ENCODE measurements around the gene USP24. TPM values are rescaled to one million over a fixed set of nuclear protein-coding genes. Genes with fewer than 3 reads are reported as not detected.

USP24 gene
- polyA plus RNA-seq, 1 donor (not counting 4 experiments of a cell fraction or from before 2014, with no cell fraction given): 22.5 TPM

DNA sequence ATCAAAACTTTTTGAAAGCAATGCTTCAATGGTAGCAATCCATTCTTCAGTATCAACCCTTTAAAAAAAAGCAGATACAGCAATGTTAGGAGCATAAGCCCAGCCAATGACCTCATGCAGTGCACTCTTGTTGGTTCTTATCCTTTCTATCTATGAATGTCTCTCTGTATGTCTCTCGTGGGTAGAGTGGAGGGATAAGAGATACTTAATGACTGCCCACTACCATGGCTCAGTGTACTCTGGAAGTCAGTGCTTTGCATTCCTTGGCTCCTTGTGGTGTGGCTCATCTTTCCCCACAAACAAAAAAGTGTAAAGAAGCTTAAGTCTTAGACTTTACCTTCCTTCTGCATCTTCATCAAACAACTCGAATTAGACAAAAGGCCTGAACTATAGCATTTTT lies 125.5 kb downstream of the USP24 start:
- H4K20me1 ChIP-seq (ENCODE audit: control insufficient read depth, extremely low read depth, insufficient read depth, low read length): no peaks in the 10 kb centered on the region
- dilution Hi-C loops (cut with MboI; ENCODE audit: extremely low pct_ligation_motif_present, low sequenced_read_pairs): no loop called here

DNA sequence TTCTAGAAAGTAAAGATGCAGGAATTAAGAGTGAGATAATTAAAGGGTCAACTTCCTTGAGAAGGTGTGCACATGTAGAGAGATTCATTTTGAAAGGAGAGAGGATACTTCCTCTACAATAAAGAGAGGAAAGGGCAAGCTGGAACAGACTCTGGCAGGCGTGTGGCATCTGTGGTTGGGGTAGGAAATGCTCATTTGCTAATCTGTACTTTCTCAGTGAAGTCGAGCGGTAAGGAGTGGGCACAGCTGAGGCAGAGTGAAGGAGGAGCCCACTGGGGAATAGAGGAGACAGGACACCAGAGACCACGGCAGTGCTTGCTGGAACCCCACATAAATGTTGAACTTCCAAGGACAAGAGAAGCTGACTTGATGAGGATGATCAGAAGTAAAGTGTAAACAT lies 126.8 kb downstream of the USP24 start:
- dilution Hi-C loops (cut with MboI; ENCODE audit: extremely low pct_ligation_motif_present, low sequenced_read_pairs): no loop called here
- Histone ChIP-seq H3K27ac (ENCODE audit: control insufficient read depth, insufficient read depth, low read length) (no peak overlapping the region), H3K36me3 (ENCODE audit: control insufficient read depth in 2 of 2, extremely low read depth in 1 of 2, insufficient read depth in 2 of 2, low read length in 2 of 2) (peaks cover 20 to 35% of the 10 kb centered on the region in 2 experiments)

More for the DNA sequence above, 125.5 kb downstream of the USP24 start:
- TF ChIP-seq, protein P1, sequence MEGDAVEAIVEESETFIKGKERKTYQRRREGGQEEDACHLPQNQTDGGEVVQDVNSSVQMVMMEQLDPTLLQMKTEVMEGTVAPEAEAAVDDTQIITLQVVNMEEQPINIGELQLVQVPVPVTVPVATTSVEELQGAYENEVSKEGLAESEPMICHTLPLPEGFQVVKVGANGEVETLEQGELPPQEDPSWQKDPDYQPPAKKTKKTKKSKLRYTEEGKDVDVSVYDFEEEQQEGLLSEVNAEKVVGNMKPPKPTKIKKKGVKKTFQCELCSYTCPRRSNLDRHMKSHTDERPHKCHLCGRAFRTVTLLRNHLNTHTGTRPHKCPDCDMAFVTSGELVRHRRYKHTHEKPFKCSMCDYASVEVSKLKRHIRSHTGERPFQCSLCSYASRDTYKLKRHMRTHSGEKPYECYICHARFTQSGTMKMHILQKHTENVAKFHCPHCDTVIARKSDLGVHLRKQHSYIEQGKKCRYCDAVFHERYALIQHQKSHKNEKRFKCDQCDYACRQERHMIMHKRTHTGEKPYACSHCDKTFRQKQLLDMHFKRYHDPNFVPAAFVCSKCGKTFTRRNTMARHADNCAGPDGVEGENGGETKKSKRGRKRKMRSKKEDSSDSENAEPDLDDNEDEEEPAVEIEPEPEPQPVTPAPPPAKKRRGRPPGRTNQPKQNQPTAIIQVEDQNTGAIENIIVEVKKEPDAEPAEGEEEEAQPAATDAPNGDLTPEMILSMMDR (optimal IDR thresholded peaks at IDR 0.05 in 1 of 3, IDR thresholded peaks at IDR 0.05 in 1 of 3, conservative IDR thresholded peaks at IDR 0.05 in 1 of 3; ENCODE audit: extremely low read depth in 1 of 3, insufficient read depth in 2 of 3, low read length in 3 of 3): no peak
- TF ChIP-seq EZH2 (IDR thresholded peaks at IDR 0.05; ENCODE audit: low read length): no peak
- no peaks in the 10 kb centered on the region for H3K79me2 ChIP-seq (ENCODE audit: control insufficient read depth, insufficient read depth, low read length)
- no peak overlapping the region for H3K4me3 ChIP-seq (ENCODE audit: control insufficient read depth in 2 of 3, extremely low read depth in 1 of 3, insufficient read depth in 2 of 3, low read depth in 1 of 3, low read length in 3 of 3)
- FAIRE-seq: no peak
- peaks cover 21 to 29% of the 10 kb centered on the region in 2 experiments for H3K36me3 ChIP-seq (ENCODE audit: control insufficient read depth in 2 of 2, extremely low read depth in 1 of 2, insufficient read depth in 2 of 2, low read length in 2 of 2)
- no peaks in the 10 kb centered on the region for H3K9me3 ChIP-seq (ENCODE audit: control insufficient read depth, low read depth, low read length)
- no peak overlapping the region for H3K4me2 ChIP-seq (ENCODE audit: control insufficient read depth, extremely low read depth, insufficient read depth, low read depth, low read length)
- no peak overlapping the region for H3K27ac ChIP-seq (ENCODE audit: control insufficient read depth, insufficient read depth, low read length)
- no peaks in the 10 kb centered on the region for H3K27me3 ChIP-seq (ENCODE audit: control insufficient read depth, extremely low read depth, insufficient read depth, low read length)
- H3K9me1 ChIP-seq (ENCODE audit: control insufficient read depth, extremely low read depth, insufficient read depth, low read length): no peaks in the 10 kb centered on the region
- no peaks in the 10 kb centered on the region for H3K4me1 ChIP-seq (ENCODE audit: control insufficient read depth, extremely low read depth, insufficient read depth, low read length)
- no peak overlapping the region for H2AFZ ChIP-seq (ENCODE audit: control insufficient read depth, low read length)
- H3K9ac ChIP-seq (ENCODE audit: control insufficient read depth, extremely low read depth, insufficient read depth, low read length): no peak overlapping the region
- no peak for DNase-seq (ENCODE audit: low read depth, low spot score)

More for the DNA sequence above, 126.8 kb downstream of the USP24 start:
- Histone ChIP-seq H3K9me1 (ENCODE audit: control insufficient read depth, extremely low read depth, insufficient read depth, low read length) (no peaks in the 10 kb centered on the region), H3K79me2 (ENCODE audit: control insufficient read depth, insufficient read depth, low read length) (no peaks in the 10 kb centered on the region), H3K9ac (ENCODE audit: control insufficient read depth, extremely low read depth, insufficient read depth, low read length) (no peak overlapping the region), H3K4me2 (ENCODE audit: control insufficient read depth, extremely low read depth, insufficient read depth, low read depth, low read length) (no peak overlapping the region), H3K27me3 (ENCODE audit: control insufficient read depth, extremely low read depth, insufficient read depth, low read length) (no peaks in the 10 kb centered on the region), H3K9me3 (ENCODE audit: control insufficient read depth, low read depth, low read length) (no peaks in the 10 kb centered on the region), H4K20me1 (ENCODE audit: control insufficient read depth, extremely low read depth, insufficient read depth, low read length) (no peaks in the 10 kb centered on the region), H3K4me3 (ENCODE audit: control insufficient read depth in 2 of 3, extremely low read depth in 1 of 3, insufficient read depth in 2 of 3, low read depth in 1 of 3, low read length in 3 of 3) (no peak overlapping the region), H3K4me1 (ENCODE audit: control insufficient read depth, extremely low read depth, insufficient read depth, low read length) (no peaks in the 10 kb centered on the region), H2AFZ (ENCODE audit: control insufficient read depth, low read length) (no peak overlapping the region)
- DNase-seq (ENCODE audit: low read depth, low spot score): no peak
- TF ChIP-seq, protein P1 (optimal IDR thresholded peaks at IDR 0.05 in 1 of 3, IDR thresholded peaks at IDR 0.05 in 1 of 3, conservative IDR thresholded peaks at IDR 0.05 in 1 of 3; ENCODE audit: extremely low read depth in 1 of 3, insufficient read depth in 2 of 3, low read length in 3 of 3): no peak
- no peak for TF ChIP-seq EZH2 (IDR thresholded peaks at IDR 0.05; ENCODE audit: low read length)
- FAIRE-seq: no peak

Data from keratinocyte (primary cell).